ENCODE data around the gene UBAC1.

- TF ChIP-seq CREB5 (CRISPR knock-in tag; IDR thresholded peaks at IDR 0.05; ENCODE audit: low read depth) (no peak), RARB (CRISPR knock-in tag; IDR thresholded peaks at IDR 0.05) (no peak), ZFP3 (CRISPR knock-in tag; IDR thresholded peaks at IDR 0.05) (no peak), PPARA (CRISPR knock-in tag; IDR thresholded peaks at IDR 0.05; ENCODE audit: borderline replicate concordance) (no peak), ZC3H10 (CRISPR knock-in tag; IDR thresholded peaks at IDR 0.05) (no peak), ZNF565 (CRISPR knock-in tag; conservative IDR thresholded peaks at IDR 0.05; ENCODE audit: low read depth) (no peak), ZFP30 (CRISPR knock-in tag; IDR thresholded peaks at IDR 0.05) (no peak), POU6F1 (CRISPR knock-in tag; IDR thresholded peaks at IDR 0.05; ENCODE audit: borderline replicate concordance, low read depth) (no peak), TSHZ2 (CRISPR knock-in tag; IDR thresholded peaks at IDR 0.05) (no peak), ARNTL (CRISPR knock-in tag; IDR thresholded peaks at IDR 0.05; ENCODE audit: borderline replicate concordance, low read depth) (no peak)
These were observed 39.3 kb downstream of the UBAC1 start for GRCh38 chr9:135921749-135922310.

Data from SK-N-SH treated with all-trans-retinoic acid at 6 μM for 48 hours (cell line).